GM08714 (cell line): ENCODE measurements around the gene CFDP1.

Source experiments
- H3K4me3 ChIP-seq: fragments of 200-500 bp; sonication (Bioruptor generic); 2 replicates; pipeline ENCODE4 v1.5.1; 2014; ENCODE audit warnings: mild to moderate bottlenecking, low read length, inconsistent platforms
- ZNF274 ChIP-seq: IDR thresholded peaks from 2 replicates; pipeline ENCODE4 v1.6.1; 2012; ENCODE audit warnings: mild to moderate bottlenecking, low read depth, low read length

The CFDP1 gene

GRCh38 chr16:75244844-75245758 is 188.2 kb downstream of the CFDP1 start:
- TF ChIP-seq ZNF274 = no peak
- H3K4me3 ChIP-seq = no peak overlapping the region

- H3K4me3 ChIP-seq = no peak overlapping the region
- TF ChIP-seq ZNF274 = no peak
Observed at GRCh38 chr16:75244225-75244809, 189.0 kb downstream of the CFDP1 start.
